ENCODE results near the gene PRKAR1B.

Gene PRKAR1B

DNA sequence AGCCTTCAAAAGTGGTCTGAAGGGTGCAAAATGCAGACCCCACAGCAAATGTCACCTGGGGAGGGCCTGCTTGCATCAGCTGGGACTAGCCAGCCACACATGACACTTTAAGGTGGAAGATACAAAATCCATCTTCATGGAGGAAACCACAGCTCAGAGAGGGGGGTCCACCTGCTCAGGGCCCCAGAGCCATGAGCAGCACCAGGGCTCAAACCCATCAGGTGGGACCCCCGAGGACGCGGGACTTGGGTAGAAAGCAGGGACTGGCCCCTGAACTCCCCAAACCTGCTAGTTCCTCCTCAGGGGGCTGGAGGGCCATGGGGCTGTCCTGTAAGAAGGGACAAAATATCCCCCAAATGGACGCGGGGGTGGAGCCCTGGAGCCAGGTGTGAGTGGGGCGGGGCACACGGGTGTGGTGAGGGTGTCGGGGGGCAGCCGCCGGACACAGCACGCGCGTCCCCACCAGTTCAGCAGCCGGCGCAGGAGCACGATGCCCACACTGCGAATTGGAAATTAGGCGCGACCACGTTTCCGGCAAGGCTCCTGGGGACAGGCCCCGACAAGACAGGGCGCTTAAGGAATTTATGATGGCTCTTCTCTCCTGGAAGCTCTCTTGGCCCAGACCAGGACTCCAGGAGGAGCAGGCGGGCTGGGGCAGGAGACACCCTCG is 215.5 kb downstream of the PRKAR1B start:
- Histone ChIP-seq H3K4me2 (ENCODE audit: low read length) (no peak overlapping the region), H3K4me1 (ENCODE audit: insufficient read depth, low read length, severe bottlenecking) (no peaks in the 10 kb centered on the region), H3F3A (ENCODE audit: insufficient read depth, low read length) (no peaks in the 10 kb centered on the region), H3K9me2 (ENCODE audit: low read depth, low read length) (no peaks in the 10 kb centered on the region), H3K36me3 (ENCODE audit: insufficient read depth, low read length) (no peaks in the 10 kb centered on the region), H4K20me1 (ENCODE audit: insufficient read depth, low read length) (no peaks in the 10 kb centered on the region), H3K9me3 (ENCODE audit: low read length) (no peaks in the 10 kb centered on the region), H3K9ac (ENCODE audit: low read length) (no peak overlapping the region), H3K27ac (ENCODE audit: low read depth, low read length, poor library complexity, severe bottlenecking) (no peak overlapping the region), H2AFZ (ENCODE audit: low read length) (no peak overlapping the region), H3K4me3 (ENCODE audit: low read depth, low read length, poor library complexity, severe bottlenecking) (no peak overlapping the region), H3K27me3 (ENCODE audit: insufficient read depth, low read length) (no peaks in the 10 kb centered on the region; the same call in 1 of the 2 replicates), H3K79me2 (ENCODE audit: insufficient read depth, low read length) (no peaks in the 10 kb centered on the region)
- TF ChIP-seq EZH2 (IDR thresholded peaks at IDR 0.05; ENCODE audit: borderline replicate concordance, low read length) (no peak), CTCF (IDR thresholded peaks at IDR 0.05; ENCODE audit: low read length) (no peak)

- H2AFZ ChIP-seq (ENCODE audit: low read length), result no peak overlapping the region
- no peaks in the 10 kb centered on the region for H3K9me2 ChIP-seq (ENCODE audit: low read depth, low read length)
- H3K79me2 ChIP-seq (ENCODE audit: insufficient read depth, low read length), result no peaks in the 10 kb centered on the region
- H3K9ac ChIP-seq (ENCODE audit: low read length), result no peak overlapping the region
- no peak for TF ChIP-seq EZH2 (IDR thresholded peaks at IDR 0.05; ENCODE audit: borderline replicate concordance, low read length)
- no peak for TF ChIP-seq CTCF (IDR thresholded peaks at IDR 0.05; ENCODE audit: low read length)
- no peak overlapping the region for H3K4me2 ChIP-seq (ENCODE audit: low read length)
- no peaks in the 10 kb centered on the region for H3K36me3 ChIP-seq (ENCODE audit: insufficient read depth, low read length)
- no peaks in the 10 kb centered on the region for H3K9me3 ChIP-seq (ENCODE audit: low read length)
- H3K27ac ChIP-seq (ENCODE audit: low read depth, low read length, poor library complexity, severe bottlenecking), result no peak overlapping the region
- no peaks in the 10 kb centered on the region for H3F3A ChIP-seq (ENCODE audit: insufficient read depth, low read length)
- H3K27me3 ChIP-seq (ENCODE audit: insufficient read depth, low read length), result no peaks in the 10 kb centered on the region; the same call in 1 of the 2 replicates
- no peak overlapping the region for H3K4me3 ChIP-seq (ENCODE audit: low read depth, low read length, poor library complexity, severe bottlenecking)
- H3K4me1 ChIP-seq (ENCODE audit: insufficient read depth, low read length, severe bottlenecking), result no peaks in the 10 kb centered on the region
- H4K20me1 ChIP-seq (ENCODE audit: insufficient read depth, low read length), result no peaks in the 10 kb centered on the region
Measured at GRCh38 chr7:510782-511281, 216.2 kb downstream of the PRKAR1B start.

- H3K79me2 ChIP-seq (ENCODE audit: insufficient read depth, low read length), result no peaks in the 10 kb centered on the region
- no peaks in the 10 kb centered on the region; the same call in 1 of the 2 replicates for H3K27me3 ChIP-seq (ENCODE audit: insufficient read depth, low read length)
- H3K4me1 ChIP-seq (ENCODE audit: insufficient read depth, low read length, severe bottlenecking), result no peaks in the 10 kb centered on the region
- H2AFZ ChIP-seq (ENCODE audit: low read length), result no peak overlapping the region
- H3K27ac ChIP-seq (ENCODE audit: low read depth, low read length, poor library complexity, severe bottlenecking), result no peak overlapping the region
- H3K9me3 ChIP-seq (ENCODE audit: low read length), result no peaks in the 10 kb centered on the region
- no peak overlapping the region for H3K4me2 ChIP-seq (ENCODE audit: low read length)
- H3F3A ChIP-seq (ENCODE audit: insufficient read depth, low read length), result no peaks in the 10 kb centered on the region
- no peak overlapping the region for H3K9ac ChIP-seq (ENCODE audit: low read length)
- TF ChIP-seq EZH2 (IDR thresholded peaks at IDR 0.05; ENCODE audit: borderline replicate concordance, low read length) (no peak), CTCF (IDR thresholded peaks at IDR 0.05; ENCODE audit: low read length) (no peak)
- no peaks in the 10 kb centered on the region for H3K9me2 ChIP-seq (ENCODE audit: low read depth, low read length)
- no peak overlapping the region for H3K4me3 ChIP-seq (ENCODE audit: low read depth, low read length, poor library complexity, severe bottlenecking)
- no peaks in the 10 kb centered on the region for H3K36me3 ChIP-seq (ENCODE audit: insufficient read depth, low read length)
- no peaks in the 10 kb centered on the region for H4K20me1 ChIP-seq (ENCODE audit: insufficient read depth, low read length)
Measured at GRCh38 chr7:510131-510481, 217.0 kb downstream of the PRKAR1B start.

All from OCI-LY1 (cell line).